GOT3 (cell line): ENCODE measurements around the gene BRF1.
"Not testable (repeated sequence)": the region's sequence is repeated elsewhere in the genome, so short reads cannot be mapped to it uniquely, and the experiment has no call there.

Experiments used
- DNase-seq: peaks from one replicate; lab custom pipeline; 2025; ENCODE audit warnings: mixed read lengths; lab: John Stamatoyannopoulos, UW

BRF1 gene, protein sequence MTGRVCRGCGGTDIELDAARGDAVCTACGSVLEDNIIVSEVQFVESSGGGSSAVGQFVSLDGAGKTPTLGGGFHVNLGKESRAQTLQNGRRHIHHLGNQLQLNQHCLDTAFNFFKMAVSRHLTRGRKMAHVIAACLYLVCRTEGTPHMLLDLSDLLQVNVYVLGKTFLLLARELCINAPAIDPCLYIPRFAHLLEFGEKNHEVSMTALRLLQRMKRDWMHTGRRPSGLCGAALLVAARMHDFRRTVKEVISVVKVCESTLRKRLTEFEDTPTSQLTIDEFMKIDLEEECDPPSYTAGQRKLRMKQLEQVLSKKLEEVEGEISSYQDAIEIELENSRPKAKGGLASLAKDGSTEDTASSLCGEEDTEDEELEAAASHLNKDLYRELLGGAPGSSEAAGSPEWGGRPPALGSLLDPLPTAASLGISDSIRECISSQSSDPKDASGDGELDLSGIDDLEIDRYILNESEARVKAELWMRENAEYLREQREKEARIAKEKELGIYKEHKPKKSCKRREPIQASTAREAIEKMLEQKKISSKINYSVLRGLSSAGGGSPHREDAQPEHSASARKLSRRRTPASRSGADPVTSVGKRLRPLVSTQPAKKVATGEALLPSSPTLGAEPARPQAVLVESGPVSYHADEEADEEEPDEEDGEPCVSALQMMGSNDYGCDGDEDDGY

DNA sequence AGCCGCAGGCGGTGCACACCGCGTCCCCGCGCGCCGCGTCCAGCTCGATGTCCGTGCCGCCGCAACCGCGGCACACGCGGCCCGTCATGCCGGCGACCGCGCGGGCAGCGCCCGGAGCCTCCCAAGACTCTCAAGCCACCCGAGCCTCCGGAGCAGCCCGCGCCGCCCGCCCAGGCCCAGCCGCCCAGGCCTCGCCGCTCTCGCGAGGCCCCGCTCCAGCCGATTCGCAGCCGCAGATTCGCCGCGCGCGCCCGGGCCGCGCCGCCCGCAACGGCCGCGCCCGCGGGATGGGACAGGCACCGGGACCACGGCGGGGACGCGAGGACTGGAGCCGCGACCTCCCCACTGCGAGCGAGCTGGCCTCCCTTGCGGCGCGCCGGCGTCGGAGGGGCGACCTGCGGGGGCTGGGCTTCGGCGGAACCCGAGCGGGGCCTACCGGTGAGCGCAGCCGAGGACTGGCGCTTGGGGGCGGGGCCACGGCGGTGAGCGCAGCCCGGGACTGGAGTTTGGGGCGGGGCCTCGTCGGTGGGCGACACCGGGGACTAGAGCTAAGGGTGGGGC is at the start of gene BRF1:
BRF1 (minus strand) TSS at position 460 of the 561 bp plus-strand sequence; CDS start at position 88, 372 bp downstream.
- peak; percentile 72 for DNase-seq

DNA sequence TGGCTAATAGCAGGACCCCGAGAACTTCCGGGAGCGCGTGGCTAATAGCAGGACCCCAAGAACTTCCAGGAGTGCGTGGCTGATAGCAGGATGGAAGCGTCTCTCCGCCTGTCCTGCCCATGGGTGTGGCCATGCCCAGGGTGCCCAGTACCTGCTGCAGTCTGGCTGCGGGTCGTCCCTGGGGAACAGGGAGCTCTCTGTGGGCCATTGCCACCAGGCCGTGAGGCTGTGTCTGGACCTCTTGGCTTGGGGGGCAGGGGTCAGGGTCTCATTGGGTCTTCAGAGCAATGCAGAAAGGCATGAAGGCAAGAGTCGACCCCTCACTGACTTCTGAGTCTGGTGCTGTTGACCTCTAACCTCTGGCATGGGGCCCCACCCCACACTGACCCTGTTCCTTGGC is 49.2 kb upstream of the BRF1 start:
- no peak for DNase-seq

DNA sequence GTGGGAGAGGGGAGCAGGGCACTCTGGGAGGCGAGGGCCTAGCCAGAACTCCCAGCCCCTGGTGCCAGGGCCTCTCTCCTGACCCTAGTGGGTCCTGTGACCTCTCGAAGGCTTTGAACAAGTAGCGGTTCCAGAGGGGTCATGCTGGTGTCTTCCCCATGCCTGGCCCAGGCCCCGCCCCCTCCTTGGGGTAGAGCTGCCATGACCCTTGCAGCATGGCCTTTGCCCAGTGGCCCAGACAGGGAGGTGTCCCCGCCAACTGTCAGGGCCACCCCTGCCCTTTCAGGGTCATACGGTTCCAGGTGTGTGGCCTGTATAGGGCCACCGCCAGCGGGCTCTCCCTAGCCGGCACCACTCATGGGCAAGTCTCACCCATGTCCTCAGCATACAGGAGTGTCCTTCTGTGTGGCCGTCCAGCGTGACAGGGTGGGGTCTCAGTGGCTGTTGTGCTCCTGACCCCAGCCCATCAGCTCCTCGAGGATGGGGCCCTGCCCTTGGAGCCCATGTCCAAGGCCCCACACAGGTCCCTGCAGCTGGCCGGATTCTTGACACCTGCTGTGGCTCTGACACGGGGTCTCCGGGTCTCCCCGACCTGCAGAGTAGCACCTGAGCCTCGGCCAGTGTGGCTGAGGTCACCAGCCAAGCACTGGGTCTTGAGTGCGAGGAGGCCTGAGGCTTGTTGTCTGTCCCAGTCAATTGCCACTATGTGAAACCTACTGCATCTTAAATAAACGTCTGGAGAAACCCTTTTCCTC is 48.3 kb upstream of the BRF1 start:
- no peak for DNase-seq

DNA sequence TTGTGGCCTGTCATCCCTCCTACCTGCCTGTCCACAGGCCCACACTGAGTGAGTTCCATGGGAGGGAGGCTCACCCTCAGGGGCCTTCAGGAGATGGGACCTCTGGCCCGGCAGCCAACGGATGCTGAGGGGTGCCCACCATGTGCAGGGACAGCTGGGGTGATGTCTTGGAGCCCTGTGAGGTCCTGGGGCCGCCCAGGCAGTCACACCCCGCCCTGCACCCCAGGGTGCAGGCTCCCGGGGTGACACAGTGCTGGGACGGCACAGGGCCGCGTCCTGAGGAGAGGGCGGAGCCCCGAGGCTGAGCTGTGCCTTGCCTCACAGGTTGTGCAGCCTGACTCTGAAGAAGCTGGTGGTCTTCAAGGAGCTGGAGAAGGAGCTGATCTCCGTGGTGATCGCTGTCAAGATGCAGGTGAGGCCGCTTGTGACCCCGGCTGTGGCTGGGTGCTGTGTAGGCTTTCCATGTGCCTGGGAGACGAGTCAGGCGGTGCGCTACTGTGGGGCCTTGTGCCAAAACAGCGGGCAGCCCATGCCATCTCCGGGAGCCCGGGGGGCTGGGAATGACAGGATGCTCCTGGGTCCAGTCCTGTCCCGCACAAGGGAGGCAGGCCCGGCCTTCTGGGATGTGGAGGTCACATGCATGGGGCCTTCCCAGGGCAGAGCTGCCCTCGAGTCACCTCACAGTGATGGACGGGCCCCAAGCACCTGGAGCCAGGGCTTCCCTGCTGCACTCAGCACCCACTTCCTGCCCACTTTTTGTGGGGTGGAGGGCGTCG is 47.6 kb upstream of the BRF1 start:
- DNase-seq = no peak

DNA sequence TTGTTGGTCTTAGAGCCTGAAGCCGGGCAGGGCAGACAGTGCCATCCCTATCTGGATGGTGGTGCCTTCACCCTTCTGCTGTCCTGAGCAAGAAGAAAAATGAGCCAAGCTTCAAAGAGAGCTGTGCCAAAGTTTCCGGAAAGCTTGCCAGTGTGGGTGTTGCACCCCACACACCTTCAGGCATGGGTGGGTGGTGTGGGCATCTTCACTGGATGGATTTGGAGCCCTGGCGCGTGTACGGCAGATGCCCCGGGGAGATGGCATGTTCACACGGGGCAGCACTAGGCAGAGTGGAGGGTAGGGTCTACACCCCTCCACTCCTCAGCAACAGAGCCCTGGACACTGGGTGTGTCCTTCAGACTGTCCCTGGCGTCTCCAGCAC is 46.8 kb upstream of the BRF1 start:
- DNase-seq = no peak

DNA sequence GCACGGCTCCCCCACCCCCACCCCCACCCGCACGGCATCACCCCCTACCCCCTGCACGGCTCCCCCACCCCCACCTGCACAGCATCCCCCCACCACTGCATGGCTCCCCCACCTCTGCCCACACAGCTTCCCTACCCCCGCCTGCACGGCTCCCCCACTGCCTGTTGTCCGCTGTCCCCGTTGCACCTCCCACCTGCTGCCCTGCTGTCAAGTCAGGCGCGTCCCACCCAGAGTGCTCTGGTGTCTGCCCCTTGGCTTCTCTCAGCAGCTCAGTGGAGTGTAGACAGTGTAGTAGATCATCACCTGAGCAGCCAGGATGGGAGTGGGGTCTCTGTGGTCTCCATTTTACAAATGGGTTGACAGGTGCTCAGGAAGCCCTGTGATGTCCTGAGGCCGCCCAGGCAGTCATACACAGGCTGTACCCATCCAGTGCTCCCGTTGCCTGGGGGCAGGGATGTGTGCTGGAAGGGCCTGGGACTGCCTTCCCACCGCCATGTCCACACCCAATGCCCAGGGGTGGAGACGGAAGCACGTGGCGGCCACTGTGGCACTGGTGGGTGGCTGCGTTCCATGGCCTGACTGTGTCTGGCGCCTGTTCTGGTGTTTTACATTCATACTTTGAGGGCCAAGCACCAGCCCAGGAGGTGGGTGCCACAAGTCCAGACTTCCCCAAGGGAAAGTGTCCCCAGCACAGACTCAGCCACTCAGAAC is 46.2 kb upstream of the BRF1 start:
- DNase-seq = no peak

DNA sequence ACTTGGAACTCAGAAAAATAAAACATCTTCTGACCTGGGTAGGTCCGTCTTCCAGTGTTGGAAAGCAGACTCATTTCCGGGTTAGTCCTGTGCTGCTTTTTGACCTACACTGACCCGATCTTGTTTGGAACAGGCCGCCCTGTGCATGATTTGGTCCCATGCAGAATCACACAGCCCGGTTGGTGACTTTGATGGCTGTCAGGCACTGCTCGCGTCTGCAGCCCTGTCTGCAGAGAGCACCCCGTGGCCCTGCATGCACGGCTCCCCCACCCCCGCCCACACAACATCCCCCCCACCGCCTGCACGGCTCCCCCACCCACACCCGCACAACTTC is 45.4 kb upstream of the BRF1 start:
- DNase-seq = no peak

DNA sequence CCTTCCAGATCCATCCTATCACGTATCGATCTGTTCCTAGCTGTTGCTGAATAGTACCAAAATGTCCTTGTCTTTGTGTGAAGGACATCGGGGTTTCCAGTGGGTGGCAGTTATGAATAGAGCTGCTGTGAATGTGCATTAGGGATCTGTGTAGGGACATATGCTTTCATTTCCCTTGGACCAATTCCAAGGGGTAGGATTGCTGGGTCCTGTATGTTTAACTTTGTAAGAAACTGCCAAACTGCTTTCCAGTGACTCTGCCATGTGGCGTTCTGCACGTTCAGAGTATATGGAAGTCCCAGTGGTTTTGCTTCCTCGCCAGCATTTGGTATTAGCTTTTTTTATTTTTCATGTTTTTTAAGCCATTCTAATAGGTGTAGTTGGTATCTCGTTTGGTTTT is 42.4 kb upstream of the BRF1 start:
- no peak for DNase-seq

DNA sequence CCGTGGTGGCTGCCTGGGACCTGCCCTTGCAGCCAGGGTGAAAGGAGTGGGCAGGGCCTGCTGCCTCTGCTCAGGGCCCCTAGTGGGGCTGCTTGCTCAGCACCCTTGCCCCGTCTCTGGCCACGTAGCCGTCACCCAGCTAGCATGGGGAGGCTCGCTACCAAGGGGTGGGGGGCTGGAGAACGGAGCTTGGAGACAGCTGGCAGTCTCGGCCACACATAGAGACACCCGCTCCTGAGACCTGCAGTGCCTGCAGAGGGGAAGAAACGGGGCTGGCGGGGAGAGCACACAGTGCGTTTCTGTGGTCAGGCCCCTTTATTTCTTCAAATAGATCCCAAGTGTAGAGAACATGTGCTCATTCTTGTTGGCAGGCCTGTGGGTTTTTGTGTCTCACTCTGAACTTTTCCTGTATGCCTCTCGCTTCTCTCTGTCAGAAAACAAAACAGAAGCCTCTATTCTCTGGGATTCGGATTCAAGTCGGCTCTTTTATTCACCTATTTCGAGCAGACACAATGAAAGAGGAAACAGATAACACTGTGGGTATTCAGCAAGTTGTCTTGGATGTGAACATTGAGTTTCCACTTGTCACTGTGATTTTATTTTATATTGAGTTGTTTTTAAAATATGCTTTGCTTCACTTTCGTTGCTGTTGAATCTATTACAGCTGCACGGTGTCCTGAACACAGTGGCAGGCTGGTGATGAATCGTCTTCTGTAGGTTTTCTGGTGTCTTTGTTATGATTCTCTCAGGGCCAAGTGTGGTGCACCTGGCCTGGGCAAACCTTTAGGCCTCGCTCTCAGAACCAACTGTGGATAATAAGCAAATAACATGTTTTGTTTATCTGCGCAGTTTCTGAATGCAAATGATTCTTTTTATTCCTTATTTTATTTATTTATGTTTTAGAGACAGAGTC is 40.3 kb upstream of the BRF1 start:
- DNase-seq = no peak

DNA sequence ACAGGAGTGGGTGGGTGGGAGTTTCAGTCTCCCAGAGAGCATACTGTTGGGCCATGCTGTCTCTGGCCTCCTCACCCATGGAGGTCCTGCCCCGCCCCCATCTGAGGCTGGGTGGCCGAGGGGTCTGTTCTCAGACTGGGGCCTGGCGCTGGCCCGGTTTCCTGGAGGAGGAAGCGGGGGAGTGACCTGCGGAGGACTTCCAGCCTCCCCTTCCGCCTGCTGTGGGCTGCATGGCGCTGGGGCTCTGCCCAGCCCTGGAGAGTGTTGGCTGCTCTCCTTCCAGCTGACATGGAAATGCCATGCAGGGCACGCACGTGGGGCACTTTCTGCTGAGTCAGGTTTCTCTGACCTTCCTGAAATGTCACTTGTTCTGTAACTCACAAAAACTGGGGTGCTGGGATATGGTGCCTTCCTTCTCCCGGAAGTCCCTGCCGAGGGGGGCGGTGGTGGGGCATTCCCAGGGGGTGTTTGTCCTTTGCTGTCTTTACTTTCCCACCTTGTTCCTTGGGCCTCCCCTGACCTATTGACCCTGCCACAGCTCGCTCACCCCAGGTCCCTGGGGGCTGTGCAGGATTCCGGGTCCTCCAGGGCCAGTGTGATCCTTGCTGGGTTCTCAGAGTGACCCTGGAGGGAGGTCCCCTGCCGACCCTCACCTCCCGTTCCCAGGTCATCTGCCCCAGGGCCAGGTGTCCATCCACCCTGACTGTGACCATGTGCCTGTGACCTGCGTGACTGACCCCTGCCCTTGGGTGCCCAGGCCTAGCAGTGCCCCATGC is 37.4 kb upstream of the BRF1 start:
- no peak for DNase-seq

DNA sequence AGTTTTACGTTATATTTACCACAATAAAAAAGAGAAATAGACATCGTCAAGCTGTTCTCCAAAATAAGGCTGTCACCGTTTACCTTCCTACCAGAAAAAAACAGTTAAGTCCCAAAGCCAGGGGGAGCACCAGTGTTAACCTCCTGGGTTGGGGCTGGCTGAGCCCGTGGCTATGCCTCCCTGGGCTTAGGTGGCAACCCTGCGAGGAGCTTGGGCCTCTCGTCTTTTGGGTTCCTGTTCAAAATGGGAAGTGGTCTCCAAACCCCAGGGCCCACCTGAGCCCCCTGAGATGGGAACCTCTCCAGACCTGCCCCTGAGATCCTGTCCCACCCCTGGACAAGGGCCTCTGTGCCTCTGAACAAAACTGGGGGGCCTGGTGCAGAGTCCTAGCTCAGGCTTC is 36.6 kb upstream of the BRF1 start:
- DNase-seq = no peak

DNA sequence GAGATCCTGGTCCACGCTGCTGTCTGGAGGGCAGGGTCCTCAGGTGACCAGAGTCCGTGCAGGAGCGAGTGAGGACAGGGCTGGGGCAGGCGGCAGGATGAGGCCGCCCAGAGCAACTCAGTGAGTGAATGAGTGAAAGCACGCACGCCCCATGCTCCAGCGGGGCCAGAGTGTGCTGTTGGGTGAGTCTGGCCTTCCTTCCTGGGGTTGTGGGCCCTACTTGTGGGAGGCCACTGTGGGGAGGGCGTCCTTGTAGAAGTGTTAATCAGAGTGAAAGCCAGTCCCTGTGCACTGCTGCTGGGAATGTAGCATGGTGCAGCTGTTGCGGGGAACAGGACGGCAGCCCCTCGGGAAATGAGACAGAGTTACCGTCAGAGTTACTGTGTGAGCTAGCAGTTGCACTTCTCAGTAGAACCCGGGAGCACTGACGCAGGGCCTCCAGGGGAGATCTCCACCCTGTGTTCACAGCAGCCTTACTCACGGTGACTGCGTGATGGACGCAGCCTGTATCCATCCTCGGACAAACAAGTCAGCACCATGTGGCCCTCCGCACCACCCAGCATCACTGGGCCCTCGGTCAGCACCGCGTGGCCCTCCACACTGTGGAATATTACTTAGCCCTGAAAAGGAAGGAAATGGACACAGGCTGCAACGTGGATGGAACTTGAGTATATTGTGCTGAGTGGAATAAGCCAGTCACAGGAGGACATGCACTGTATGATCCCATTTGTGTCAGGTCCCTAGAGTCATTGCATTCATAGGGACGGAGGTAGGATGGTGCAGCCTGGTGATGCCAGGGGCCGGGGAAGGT is 35.9 kb upstream of the BRF1 start:
- no peak for DNase-seq

DNA sequence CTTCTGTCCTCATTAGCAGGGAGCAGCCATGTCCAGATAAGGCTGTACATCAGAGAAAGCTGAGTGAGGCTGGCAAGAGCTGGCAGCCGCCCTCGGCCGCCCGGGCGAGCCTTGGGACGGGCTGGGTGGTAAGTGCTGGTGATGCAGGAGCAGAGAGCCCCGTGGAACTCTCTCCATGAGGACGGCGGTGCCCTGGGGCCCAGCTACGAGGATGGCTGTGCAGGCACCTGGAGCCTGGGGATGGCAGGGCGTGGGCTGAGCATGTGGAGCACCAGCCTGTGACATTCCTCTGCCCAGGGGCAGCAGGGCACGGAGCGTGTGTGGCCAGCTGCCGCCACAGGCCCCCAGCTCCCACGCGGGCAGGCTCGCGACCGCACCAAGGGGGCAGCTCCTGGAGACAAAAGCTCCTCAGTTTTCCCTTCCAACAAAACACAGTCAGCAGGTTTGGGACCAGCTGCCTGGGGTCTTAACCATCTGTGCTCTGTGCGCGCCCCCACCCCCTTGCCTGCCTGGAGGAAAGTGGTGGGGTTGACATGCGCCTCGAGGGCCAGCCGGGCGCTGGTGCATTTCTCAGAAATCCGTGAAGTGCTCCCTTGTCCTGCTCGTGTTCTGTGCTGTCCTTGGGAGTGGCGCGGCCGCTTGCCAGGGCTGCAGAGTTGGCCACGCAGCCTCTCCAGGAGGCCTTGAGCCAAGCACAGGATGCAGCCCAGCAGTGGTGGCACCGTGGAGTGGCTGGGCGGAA is 35.1 kb upstream of the BRF1 start:
- DNase-seq = no peak

DNA sequence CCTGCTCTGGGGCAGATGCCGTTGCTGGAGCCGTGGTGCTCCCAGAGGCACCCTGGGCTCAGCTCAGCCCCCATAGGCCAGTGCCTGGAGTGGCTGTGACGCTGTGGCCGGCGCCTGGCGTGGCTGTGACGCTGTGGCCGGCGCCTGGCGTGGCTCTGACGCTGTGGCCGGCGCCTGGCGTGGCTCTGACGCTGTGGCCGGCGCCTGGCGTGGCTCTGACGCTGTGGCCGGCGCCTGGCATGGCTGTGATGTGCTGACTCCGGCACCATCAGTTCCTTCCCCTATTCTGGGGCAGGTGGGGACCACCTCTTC is 34.4 kb upstream of the BRF1 start:
- not testable (repeated sequence) for DNase-seq

DNA sequence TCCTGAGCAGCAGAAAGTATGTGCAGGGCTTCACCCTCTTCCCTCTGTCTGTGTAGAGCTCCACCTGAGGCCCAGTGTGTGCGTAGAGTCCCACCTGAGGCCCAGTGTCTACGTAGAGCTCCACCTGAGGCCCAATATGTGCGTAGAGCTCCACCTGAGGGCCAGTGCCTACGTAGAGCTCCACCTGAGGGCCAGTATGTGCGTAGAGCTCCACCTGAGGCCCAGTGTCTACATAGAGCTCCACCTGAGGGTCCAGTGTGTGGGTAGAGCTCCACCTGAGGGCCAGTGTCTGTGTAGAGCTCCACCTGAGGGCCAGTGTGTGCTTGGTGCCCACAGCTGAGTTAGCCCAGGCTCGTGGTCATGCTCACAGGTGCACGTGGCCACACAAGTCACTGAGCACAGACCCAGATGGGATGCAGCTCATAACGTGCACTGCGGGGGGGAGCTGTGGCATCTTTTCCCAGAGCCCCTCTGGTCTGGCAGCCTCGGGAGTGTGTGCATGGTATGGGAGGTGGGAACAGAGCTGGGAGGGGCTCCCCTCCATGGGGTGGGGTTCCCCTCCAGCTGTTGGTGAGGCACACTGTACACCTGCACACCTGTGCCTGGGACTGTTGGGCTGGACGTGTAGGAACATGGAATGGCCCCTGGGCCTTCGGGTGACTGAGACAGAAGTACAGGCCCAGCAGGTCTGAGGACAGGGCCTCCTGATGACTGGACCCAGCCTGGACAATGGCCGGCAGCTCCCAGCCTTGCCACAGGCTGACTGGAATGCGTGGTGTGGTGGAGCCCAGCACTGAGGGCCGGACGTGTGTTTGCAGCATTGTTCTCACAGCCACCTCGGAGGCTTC is 33.8 kb upstream of the BRF1 start:
- DNase-seq = no peak

DNA sequence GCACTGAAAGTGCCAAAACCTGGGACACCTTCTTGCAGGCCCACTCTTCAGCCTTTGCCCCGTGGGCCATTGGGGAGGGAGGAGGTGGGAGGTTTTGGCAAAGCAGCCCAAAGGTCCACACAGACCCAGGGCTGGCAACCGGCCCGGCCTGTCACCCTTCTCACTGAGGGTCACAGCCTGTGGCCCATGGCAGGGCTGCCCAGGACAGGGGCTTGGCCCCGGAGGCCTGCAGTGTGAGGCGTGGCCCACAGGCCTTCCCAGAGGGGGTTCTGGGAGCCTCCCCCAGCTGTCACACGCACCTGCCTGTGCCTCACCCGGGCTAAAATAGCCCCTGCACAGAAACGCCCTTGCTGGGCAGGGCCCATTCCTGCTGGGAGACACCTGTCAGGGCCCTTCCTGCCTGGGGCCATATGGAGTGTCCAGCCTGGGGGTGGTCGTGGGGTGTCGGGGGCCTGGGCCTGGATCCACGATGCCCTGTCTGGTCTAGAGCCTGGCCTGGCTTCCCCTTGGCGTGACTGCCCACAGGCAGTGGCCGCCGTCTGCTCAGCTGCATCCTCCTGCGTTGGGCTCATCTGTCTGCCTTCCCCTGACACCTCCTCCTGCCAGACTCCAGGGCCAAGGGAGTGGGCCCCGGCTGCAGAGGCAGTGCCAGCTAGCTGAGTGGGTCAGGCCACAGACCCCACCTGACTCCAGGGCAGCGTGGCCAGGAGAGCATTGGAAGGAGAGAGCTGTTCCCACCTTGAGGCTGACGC is 33.0 kb upstream of the BRF1 start:
- DNase-seq = no peak
